Psoas muscle (tissue), 8 donors: ENCODE data around the gene GALK1. TPM values are rescaled to one million over a fixed set of nuclear protein-coding genes. Genes with fewer than 3 reads are reported as not detected.

ENCODE experiments used
- ATAC-seq, 4 donors: fragments of 200-7000 bp; cut with Tn5 transposase; one replicate each; pipeline ENCODE4 v1.9.1; 2020; ENCODE audit warnings: moderate library complexity in 3 of 4, mild to moderate bottlenecking in 2 of 4
- DNase-seq, 2 donors: peaks; one replicate each; pipeline ENCODE4 v3.0.0-alpha.2; 2020
- H3K27ac ChIP-seq: fragments of 200-600 bp; one replicate; pipeline ENCODE4 v1.8.0; 2022
- H3K27me3 ChIP-seq, 3 donors: fragments of 200-600 bp in 1 of 3; one replicate each; pipeline versions ENCODE4 v1.6.1 to v1.8.0; 2013 to 2022; ENCODE audit warnings: low read length in 2 of 3, mild to moderate bottlenecking in 2 of 3, moderate library complexity in 1 of 3; ENCODE audit not compliant: insufficient read depth in 3 of 3
- H3K36me3 ChIP-seq, 2 donors: fragments of 200-600 bp in 1 of 2; one replicate each; pipeline versions ENCODE4 v1.6.1 to v1.8.0; 2013 to 2022; ENCODE audit warnings: low read depth in 1 of 2, mild to moderate bottlenecking in 1 of 2, moderate library complexity in 1 of 2; ENCODE audit not compliant: insufficient read depth in 1 of 2
- H3K4me1 ChIP-seq: fragments of 200-600 bp; one replicate; pipeline ENCODE4 v1.8.0; 2022
- H3K4me3 ChIP-seq: fragments of 200-600 bp; one replicate; pipeline ENCODE4 v1.8.0; 2022; ENCODE audit warnings: mild to moderate bottlenecking
- H3K9me3 ChIP-seq: fragments of 200-600 bp; one replicate; pipeline ENCODE4 v1.8.0; 2022
- WGBS, 3 donors: extraction: QIAGEN DNeasy Blood & Tissue Kit; methylation state at CpG; one replicate each; pipeline versions ENCODE4 v1.1.6 to v1.1.7; 2013; 5-methylcytosine and 5-hydroxymethylcytosine counted together
- intact Hi-C, 2 donors: fragments of 100-400 bp; cut with DNase I; formaldehyde crosslinking; loops; one replicate each; pipeline versions ENCODE4 v1.11.0 to v1.14.2; 2022
- polyA plus RNA-seq, 3 donors: library from polyadenylated mRNA; stranded (reverse); fragments of 200-250 nt; gene quantifications; one replicate each; pipeline ENCODE4 v1.2.3, GENCODE V29; 2013
- total RNA-seq, 4 donors: library from RNA; stranded (reverse); fragmentation: NEBNext Ultra II Directional in 2 of 4; extraction: Animal tissue kit (Norgen Biotek cat#: 25700) in 2 of 4; gene quantifications; one replicate each; pipeline versions ENCODE4 v1.2.1 to v1.2.4, GENCODE V29; 2021 to 2023
- TF ChIP-seq, protein P1 (sequence below): fragments of 200-600 bp; IDR thresholded peaks from one replicate; pipeline ENCODE4 v1.8.0; 2022; ENCODE audit warnings: antibody characterized with exemption
- donor health status: healthy with polysubstance abuse.
- donor health status: DM: no; HTN: no; CAD: no; lungs with moderate emphysema.
- donor health status: Bipolar disorder and iron deficiency.
- donor health status: healthy.
- donor health status: DM: yes; HTN: yes; CAD: no.
- donor health status: DM: no; HTN: no; CAD: no.
- donor health status: DM: no; HTN: no; CAD: no.
- donor health status: DM: yes; HTN: yes; CAD: no.

The GALK1 gene
- total and polyA plus RNA-seq, 7 donors: 7.1 to 13.2 (median 9.8) TPM

GRCh38 chr17:75754378-75755204 lies 10.4 kb downstream of the GALK1 start:
- Histone ChIP-seq H3K36me3 (no peaks in the 10 kb centered on the region), H3K4me3 (peak overlapping the region; percentile 63), H3K27ac (no peak overlapping the region), H3K4me1 (peaks cover 8% of the 10 kb centered on the region), H3K27me3 (no peaks in the 10 kb centered on the region), H3K9me3 (no peaks in the 10 kb centered on the region)
- DNase-seq (peak in 1 of 2 donors; percentile 44), ATAC-seq (no peak)
- intact Hi-C loops: no loop called here
- WGBS, 3 donors: 66 to 76% (median 71%) methylated on average over 27 of the region's 27 CpGs
- TF ChIP-seq, protein P1, sequence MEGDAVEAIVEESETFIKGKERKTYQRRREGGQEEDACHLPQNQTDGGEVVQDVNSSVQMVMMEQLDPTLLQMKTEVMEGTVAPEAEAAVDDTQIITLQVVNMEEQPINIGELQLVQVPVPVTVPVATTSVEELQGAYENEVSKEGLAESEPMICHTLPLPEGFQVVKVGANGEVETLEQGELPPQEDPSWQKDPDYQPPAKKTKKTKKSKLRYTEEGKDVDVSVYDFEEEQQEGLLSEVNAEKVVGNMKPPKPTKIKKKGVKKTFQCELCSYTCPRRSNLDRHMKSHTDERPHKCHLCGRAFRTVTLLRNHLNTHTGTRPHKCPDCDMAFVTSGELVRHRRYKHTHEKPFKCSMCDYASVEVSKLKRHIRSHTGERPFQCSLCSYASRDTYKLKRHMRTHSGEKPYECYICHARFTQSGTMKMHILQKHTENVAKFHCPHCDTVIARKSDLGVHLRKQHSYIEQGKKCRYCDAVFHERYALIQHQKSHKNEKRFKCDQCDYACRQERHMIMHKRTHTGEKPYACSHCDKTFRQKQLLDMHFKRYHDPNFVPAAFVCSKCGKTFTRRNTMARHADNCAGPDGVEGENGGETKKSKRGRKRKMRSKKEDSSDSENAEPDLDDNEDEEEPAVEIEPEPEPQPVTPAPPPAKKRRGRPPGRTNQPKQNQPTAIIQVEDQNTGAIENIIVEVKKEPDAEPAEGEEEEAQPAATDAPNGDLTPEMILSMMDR: no peak

DNA sequence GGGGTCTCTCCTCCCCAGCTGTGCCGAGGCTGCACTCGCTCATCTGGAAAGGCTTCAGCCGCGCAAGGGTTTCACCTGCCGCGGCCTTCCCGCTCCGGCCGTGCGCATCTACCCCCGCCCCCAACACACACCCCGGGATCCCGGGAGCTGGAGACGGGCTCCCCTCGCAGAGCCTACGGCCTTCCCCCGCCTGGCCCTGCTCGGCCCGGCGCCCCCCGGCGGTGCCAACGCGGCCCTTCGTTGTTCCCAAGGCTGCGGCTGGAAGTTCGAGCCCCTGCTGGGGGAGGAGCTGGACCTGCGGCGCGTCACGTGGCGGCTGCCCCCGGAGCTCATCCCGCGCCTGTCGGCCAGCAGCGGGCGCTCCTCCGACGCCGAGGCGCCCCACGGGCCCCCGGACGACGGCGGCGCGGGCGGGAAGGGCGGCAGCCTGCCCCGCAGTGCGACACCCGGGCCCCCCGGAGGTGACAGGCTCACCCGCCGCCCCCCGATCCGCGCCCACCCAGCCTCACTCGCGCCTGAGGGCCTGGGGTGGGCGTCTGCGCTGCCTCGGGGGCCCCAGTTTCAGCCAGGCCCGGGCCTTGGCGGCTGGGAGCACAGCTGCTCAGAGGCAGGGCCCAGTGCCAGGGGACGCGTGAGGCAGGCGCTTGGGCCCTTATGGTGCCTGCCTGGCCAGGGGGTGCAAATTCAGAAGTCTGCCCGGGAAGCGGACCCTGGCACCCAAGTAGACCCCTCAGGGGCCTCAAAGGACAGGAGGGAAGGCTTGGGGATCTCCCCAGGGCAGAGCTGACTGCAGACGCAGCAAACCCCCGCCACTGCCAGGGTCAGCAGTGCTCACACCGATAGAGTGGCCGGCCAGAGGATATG lies 11.2 kb downstream of the GALK1 start:
- Histone ChIP-seq H3K9me3 (no peaks in the 10 kb centered on the region), H3K4me3 (peak overlapping the region; percentile 63), H3K4me1 (peaks cover 8% of the 10 kb centered on the region), H3K27ac (no peak overlapping the region), H3K36me3 (no peaks in the 10 kb centered on the region), H3K27me3 (no peaks in the 10 kb centered on the region)
- ATAC-seq: peak; percentile 67 to 84 (median 72)
- TF ChIP-seq, protein P1: peak; percentile 56
- DNase-seq: peak; percentile 78 to 86
- intact Hi-C loops: no loop called here
- 7 to 9% (median 8%) methylated on average over 50 to 76 of the region's 76 CpGs for WGBS, 3 donors

DNA sequence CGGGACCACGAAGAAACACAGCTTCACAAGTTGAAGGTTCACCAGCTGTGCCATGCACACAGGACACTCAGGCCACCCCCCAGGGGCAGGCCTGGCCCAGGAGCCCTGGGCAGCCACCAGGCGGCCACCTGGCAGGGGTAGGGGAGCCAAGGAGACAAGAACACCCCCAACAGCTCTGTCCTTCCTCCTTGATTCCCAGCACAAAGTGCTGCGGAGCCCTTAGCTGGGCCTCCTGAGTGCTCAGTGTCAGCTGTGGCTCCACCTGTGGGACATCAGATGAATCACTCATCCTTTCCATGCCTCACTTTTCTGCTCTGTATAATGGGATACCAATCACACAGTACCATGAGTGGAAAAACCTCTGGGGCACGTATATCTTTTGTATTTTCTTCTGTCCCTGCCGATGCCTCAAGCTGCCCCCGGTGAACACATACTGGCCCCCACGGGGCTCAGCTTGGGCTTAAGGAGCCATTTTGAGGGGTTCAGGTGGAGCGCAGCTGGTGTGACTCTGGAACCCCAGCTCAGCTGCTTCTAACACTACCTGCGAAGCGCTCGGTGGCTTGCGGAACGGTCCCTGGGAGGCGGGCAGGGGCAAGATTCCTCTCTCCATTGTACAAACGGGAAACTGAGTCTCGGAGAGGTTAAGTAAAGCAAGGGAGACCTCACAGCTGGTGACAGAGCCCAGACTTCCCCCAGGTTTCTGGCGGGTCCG lies 12.0 kb downstream of the GALK1 start:
- H3K36me3 ChIP-seq: no peaks in the 10 kb centered on the region
- TF ChIP-seq, protein P1: no peak
- H3K4me3 ChIP-seq: peak overlapping the region; percentile 63
- peaks cover 8% of the 10 kb centered on the region for H3K4me1 ChIP-seq
- no peaks in the 10 kb centered on the region for H3K27me3 ChIP-seq
- WGBS, 3 donors: 65 to 71% (median 70%) methylated on average over 17 to 19 of the region's 19 CpGs
- no peak for ATAC-seq
- intact Hi-C loops: no loop called here
- peak overlapping the region; percentile 5 for H3K27ac ChIP-seq
- DNase-seq: no peak
- no peaks in the 10 kb centered on the region for H3K9me3 ChIP-seq

GRCh38 chr17:75752405-75752709 lies 12.6 kb downstream of the GALK1 start:
- TF ChIP-seq, protein P1: no peak
- Histone ChIP-seq H3K27ac (peak overlapping the region; percentile 5), H3K36me3 (no peaks in the 10 kb centered on the region), H3K4me1 (peaks cover 13% of the 10 kb centered on the region), H3K4me3 (no peak overlapping the region), H3K27me3 (no peaks in the 10 kb centered on the region), H3K9me3 (no peaks in the 10 kb centered on the region)
- intact Hi-C loops: no loop called here
- 88 to 92% (median 89%) methylated on average over 10 of the region's 10 CpGs for WGBS, 3 donors
- ATAC-seq: no peak
- DNase-seq: peak in 1 of 2 donors; percentile 32
